Stimulated activated CD4-positive, alpha-beta T cell treated with anti-CD3 and anti-CD28 coated beads, Interleukin-4, amount 100 ng/mL, for 48 hours (primary cell): Measurements from ENCODE around the gene NR2F6.

ENCODE experiments used
- DNase-seq, 2 donors: peaks; one replicate each; pipeline ENCODE4 v3.0.0-alpha.2; 2020; ENCODE audit warnings: low read depth in 2 of 2

NR2F6 gene

DNA sequence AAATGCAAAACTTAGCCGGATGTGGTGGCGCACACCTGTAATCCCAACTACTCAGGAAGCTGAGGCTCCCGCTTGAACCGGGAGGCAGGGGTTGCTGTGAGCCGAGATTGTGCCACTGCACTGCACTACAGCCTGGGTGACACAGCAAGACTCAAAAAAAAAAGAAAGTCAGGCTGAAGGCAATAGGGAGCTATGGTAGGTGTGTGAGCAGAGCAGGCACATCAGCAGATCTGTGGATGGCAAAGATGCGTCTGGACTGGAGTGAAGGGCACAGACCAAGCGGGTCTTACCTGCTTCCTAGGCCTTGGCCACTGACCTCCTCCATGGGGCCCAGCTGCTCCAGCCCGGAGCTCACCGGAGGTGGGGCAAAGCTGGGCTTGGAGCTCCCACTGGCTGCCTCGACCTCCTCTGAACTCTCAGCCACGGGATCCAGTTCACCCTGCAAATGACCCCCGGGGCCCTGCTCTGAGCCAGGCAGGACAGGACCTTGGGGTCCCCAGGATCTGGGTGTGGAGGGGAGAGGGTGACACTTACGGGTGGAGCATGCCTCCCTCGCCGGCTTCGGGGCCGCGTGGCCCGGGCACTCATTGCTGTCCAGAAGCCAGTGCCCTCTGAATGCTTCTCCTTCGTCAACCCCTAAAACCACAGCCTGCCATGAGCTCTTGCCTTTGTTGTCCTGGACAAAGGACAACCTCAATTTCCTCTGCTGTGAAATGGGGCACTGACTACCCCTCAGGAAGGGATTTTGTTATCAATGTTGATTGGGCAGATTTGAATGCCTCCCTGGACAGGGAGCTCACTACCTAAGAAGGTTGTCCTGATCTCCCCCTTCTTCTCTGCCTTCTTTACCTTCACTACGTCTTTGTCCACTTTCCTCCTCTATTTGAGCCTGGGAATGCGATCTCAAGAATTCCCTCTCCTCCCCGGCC lies 18.3 kb upstream of the NR2F6 start:
- no peak for DNase-seq

DNA sequence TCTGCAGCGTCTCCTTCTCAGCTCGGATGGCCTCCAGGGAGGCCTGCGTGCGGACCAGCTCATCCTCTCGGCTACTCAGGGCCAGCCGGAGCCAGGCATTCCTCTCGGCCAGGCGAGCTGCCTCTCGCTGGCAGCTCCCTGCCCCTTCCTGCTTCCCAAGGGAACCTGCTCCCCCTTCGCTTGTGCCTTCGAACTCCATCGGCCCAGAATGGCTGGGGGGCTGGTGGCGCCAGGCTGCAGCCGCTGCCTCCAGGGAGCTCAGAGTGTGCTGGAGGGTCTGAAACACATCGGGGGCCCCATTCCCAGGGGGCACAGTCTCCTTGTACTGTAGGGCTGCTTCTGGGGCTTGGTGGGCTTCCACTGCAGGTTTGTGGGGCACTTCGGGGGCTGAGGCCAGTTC lies 16.8 kb upstream of the NR2F6 start:
- no peak for DNase-seq

- peak; percentile 90 for DNase-seq
Observed at GRCh38 chr19:17260842-17261325, 15.2 kb upstream of the NR2F6 start.

DNA sequence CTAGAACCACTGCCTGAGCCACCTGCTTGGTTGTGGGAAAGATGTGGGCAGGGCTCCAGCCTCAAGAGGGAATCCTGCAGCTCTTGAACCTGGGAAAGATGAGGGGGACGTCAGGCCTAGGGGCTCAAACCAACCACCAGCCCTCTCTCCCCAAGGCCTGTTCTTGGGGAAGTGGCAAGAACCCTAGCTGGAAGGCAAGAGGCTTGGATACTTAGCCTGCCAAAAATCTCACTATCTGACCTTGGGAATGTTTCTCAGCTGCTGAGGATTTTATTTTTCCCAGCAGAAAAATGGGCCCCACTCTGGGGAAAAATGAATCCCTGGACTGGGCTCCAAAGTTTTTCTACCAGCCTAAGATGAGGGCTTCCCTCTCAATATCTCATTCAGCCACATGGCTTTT lies 14.2 kb upstream of the NR2F6 start:
- no peak for DNase-seq

DNA sequence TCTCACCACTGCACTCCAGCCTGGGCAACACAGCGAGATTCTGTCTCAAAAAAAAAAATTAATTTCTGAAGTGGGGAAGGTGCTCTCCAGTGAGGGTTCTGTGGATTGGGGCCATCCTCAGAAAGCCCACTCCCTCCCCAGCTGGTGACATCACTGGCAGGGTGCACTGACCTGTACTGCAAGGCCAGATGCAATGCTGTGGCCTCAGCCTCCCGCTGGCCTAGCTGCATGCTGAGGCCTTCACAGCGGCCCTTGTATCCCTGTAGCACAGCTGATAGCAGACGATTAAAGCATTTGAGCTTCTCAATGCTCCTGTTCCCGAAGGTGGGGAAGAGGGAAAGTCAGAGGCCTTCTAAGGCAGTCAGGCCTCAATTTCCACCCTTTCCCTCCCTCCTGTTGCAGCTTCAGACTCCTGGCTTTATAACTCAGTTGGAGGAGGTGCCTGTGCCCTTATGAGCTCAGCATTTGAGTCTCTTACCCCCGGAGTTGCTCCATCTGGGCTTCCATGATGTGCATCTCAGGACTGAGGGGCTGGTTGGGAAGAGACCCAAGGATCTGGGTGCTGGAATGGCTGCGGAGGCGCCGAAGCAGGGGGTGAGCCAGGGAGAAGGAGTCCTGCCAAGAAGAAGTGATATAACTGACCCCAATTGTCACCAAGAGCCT lies 13.5 kb upstream of the NR2F6 start:
- DNase-seq, result no peak

DNA sequence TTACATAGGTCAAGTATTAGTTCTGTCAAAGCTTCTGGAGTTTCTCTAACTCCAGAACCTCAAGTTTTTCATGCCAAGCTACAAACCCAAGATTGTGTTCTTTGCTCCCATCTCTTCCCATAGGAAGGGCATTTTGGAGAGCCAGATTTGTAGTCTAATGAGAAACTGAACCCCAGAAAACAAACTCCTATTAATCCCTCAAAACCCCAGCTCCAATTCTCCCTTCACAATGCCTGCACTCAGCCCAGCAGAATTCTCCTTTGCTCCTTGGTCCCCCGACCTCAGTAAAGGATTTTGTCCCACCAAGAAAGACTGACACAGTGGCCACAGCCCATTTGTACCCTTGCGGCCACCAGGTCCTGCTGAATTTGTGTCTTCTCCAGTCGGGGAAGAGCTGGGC lies 10.4 kb upstream of the NR2F6 start:
- DNase-seq, result no peak

- DNase-seq, result no peak
Observed at GRCh38 chr19:17255150-17255621, 9.5 kb upstream of the NR2F6 start.

GRCh38 chr19:17254636-17255035 lies 8.9 kb upstream of the NR2F6 start:
- no peak for DNase-seq

DNA sequence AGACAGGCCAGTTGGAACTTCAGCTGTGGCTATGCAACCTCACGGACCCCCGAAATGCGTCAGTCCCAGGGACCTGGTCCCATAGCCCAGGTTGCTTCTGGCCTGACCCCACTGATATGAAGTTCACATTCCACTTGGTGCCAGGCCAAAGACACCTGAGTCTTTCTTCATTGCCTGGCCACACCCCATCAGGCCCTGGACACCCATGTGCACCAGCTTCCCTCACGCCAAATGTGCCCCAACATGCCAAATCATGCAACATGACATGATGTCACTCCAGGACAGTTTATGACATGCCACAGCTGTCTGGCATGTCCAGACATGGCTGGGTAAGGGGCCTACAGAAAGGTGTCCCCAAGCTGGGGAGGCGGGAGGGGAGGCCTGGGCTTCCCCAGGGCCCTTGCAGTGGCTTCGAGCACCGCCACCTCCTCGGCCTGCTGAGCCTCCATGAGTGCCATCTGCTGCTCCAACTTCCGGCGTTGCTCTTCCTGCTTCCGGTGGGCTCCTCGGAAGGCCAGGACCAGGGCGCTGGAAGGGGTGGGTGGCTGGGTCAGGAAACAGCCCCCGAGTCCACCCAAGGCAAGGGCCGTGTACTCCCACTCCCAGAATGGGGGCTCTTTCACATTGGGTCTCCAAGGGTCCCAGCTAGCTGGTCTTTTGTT lies 4.3 kb upstream of the NR2F6 start:
- no peak for DNase-seq

DNA sequence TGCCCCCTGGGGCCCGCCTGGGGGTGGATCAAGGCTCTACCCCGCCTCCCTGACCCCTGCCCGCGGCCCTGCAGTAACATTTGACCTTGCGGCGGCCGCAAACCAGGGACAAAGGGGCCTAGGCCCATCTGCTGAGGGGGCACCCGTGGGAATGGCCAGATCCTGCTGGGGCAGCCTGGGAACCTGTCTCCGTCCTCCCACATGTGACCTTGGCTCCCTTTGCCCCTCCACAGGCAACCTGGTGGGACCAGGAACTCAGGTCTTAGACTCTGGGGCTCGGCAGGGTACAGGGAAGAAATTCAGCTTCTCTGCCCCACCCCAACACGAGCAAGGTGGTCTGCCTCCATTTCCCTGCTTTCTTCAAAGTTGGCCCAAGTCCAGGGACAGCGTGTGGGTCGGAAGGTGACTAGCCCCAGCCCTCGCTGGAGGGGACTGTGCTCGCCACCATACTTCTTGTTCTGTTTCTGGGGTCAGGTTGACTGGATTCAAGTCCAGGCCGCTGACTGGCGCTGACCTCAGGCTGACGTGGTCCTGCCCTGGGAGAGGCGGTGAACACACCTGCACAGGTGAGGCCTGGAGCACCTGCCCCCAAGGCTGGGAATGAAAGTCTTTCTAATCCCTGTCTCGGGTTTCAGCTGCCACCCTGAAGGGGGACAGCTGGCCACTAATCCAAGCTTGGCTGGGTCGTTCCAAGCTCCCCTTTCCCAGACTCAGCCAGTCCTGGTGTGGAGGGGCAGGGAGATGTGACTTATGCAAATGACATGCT lies 2.5 kb upstream of the NR2F6 start:
- no peak for DNase-seq

DNA sequence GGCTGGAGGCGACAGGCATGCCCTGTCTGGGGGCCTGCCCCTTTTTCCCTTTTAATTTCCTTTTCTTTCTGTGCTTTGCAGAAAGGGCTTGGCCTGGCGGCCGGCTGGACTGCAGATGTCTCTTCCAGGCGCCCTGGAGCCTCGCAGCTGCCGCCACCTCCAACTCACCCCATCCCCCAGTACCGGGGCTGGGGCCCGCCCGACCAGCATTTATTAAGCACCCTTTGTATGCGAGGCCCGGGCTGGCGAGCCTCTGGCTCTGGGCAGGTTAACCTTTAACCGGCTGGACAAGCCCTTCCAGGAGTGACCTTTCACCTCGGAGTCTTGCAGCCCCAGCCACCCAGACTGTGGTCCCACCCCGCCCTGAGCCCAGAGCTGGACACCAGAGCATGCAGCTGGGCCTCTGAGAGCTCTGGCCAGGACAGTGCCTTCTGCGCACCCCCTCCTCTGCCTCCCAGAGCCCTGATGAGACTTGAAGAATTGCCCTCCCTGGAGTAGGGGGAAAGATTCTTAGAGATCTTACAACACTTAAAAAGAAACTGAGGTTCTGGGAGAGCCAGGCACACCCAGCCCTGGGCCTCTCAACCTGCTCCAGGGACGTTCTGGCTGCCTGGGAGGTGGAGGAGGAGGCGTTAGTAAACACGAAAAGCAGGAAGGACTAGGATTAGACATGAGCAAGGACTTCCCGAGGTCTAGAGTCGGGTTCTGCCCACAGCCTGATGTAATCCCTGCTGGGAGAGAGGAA lies 1.1 kb upstream of the NR2F6 start:
- no peak for DNase-seq

DNA sequence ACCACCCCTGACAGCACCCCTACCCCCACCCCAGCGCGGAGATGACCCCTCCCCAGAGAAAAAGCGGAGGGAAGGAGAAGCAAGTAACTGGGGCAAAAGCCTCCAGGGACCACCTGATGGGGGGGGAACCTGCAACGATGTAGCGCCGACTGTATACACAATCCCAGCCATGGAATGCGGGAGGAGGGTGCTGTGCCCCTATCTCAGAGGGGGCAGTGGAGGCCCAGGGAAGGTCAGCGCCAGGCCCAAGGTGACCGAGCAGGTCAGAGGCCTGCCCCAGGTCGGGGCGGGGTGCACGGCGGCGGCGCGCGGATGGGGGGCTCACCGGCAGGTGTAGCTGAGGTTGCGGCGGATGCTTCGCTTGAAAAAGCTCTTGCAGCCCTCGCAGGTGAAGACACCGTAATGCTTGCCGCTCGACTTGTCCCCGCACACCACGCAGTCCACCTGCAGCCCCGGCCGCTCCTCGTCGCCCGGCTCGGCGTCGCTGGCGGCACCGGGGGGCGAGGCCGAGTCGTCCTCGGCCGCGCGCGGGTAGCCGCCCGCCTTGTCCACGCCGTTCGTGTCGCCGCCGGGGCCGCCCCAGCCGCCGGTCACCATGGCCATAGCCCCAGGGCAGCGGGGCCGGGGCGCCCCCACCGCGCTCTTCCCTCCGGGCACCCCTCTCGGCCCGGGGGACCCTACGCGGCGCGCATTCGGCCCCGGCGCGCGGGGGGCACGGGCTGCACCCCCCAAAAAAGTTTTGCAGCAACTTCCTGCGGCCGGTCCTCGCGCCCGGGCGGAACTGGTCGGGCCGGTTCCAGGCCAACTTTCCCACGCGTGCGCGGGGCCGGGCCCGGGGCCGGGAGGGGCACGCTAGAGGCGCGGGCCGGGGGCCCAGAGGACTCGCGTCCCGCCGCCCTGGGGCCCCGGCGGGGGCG lies 843 bp downstream of the NR2F6 start:
- DNase-seq, result no peak

- DNase-seq, result no peak
Observed at GRCh38 chr19:17243830-17244617, 1.7 kb downstream of the NR2F6 start.

DNA sequence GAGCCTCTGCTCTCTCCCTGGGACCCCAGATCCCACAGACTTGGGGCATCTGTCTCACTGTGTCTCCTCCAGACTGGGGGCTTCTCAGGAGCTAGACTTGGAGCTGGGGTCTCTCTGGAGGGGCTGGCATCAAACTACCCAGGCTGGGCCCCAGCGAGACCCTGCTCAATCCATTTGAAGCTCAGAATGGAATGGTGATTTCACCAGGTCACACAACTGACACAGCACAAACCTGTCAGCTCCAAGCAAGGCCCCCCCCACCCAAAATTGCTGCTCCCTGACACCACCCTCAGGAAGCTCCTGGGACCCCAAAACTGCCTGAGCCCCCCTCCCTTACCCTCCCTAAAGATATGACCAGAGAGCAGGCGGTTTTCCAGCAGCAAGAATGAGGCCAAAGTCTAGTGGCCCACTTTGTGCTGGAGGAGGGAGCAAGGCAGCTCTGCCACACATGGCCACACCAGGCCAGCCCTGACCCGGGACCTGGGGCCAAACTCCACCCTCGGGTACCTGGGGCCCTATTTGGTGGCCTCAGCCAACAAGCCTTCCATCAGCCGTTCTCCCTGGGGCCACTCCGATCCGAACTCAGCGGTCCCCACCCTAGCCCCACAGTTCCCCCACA lies 2.4 kb downstream of the NR2F6 start:
- no peak for DNase-seq

- DNase-seq, result no peak
Observed at GRCh38 chr19:17242431-17243208, 3.1 kb downstream of the NR2F6 start.

DNA sequence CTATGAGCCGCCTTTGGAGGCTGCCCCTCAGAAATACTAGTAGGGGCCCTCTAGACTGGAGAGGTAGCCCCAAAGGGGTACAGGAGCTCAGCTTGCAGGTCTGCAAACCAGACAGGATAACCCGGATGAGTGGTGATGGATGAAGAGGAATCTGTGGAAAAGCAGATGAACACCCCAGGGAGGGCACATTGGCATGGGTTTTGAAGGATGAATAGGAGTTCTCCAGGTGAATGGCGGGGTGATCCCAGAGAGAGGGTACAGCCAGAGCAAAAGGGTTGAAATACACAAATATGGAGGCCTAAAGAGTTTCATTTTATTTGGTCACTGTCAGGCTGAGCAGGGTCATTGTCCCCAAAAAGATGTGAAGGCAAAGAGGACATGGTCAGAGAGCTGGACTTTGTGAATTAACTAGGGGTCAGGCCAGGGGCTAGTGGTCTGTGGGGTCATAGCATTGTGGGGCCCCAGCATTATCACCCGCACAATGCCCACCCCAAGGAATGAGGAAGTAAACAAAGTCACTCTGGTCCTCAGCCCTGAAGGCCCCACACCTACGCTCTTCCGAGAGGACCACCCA lies 4.8 kb downstream of the NR2F6 start:
- DNase-seq, result no peak

GRCh38 chr19:17240062-17240752 lies 5.5 kb downstream of the NR2F6 start:
- no peak for DNase-seq
